HUES48 (cell line): ENCODE results near the gene CWH43.
"Not testable (repeated sequence)": the region's sequence is repeated elsewhere in the genome, so short reads cannot be mapped to it uniquely, and the experiment has no call there.

Experiments used
- H3K27ac ChIP-seq: one replicate; pipeline ENCODE4 v1.7.0; 2013; ENCODE audit warnings: low read depth, low read length, inconsistent platforms
- H3K27me3 ChIP-seq: 2 replicates; pipeline ENCODE4 v1.6.1; 2013; ENCODE audit warnings: mild to moderate bottlenecking, low read length; ENCODE audit not compliant: control insufficient read depth, insufficient read depth
- H3K36me3 ChIP-seq: 2 replicates; pipeline ENCODE4 v1.6.1; 2013; ENCODE audit warnings: low read length; ENCODE audit not compliant: control insufficient read depth, insufficient read depth
- H3K4me1 ChIP-seq: 2 replicates; pipeline ENCODE4 v1.6.1; 2013; ENCODE audit warnings: mild to moderate bottlenecking, low read length; ENCODE audit not compliant: control insufficient read depth, insufficient read depth
- H3K4me3 ChIP-seq: 2 replicates; pipeline ENCODE4 v1.5.1; 2013; ENCODE audit warnings: mild to moderate bottlenecking, low read depth, low read length
- H3K9ac ChIP-seq: 2 replicates; pipeline ENCODE4 v1.6.1; 2013; ENCODE audit warnings: mild to moderate bottlenecking, low read depth, low read length, moderate library complexity
- H3K9me3 ChIP-seq: 2 replicates; pipeline ENCODE4 v1.6.1; 2013; ENCODE audit warnings: low read length; ENCODE audit not compliant: control insufficient read depth, insufficient read depth

Gene CWH43

GRCh38 chr4:49097071-49097470 lies 111.0 kb downstream of the CWH43 start:
- not testable (repeated sequence) for H3K4me1 ChIP-seq, H3K27me3 ChIP-seq, H3K27ac ChIP-seq, H3K9ac ChIP-seq, H3K36me3 ChIP-seq
- peaks cover 54% of the 10 kb centered on the region for H3K9me3 ChIP-seq
- H3K4me3 ChIP-seq: peak overlapping the region; percentile 7; the same call in 1 of the 2 replicates

GRCh38 chr4:49097505-49097904 lies 111.4 kb downstream of the CWH43 start:
- not testable (repeated sequence) for H3K9ac ChIP-seq, H3K36me3 ChIP-seq, H3K27ac ChIP-seq, H3K27me3 ChIP-seq, H3K4me1 ChIP-seq
- Histone ChIP-seq H3K9me3 (peaks cover 52% of the 10 kb centered on the region), H3K4me3 (peak overlapping the region; percentile 7; the same call in 1 of the 2 replicates)

GRCh38 chr4:49098034-49098759 lies 112.1 kb downstream of the CWH43 start:
- Histone ChIP-seq H3K9me3 (peaks cover 52% of the 10 kb centered on the region), H3K4me3 (peak overlapping the region; percentile 10; the same call in 1 of the 2 replicates)
- H3K4me1 ChIP-seq, H3K9ac ChIP-seq, H3K36me3 ChIP-seq, H3K27ac ChIP-seq, H3K27me3 ChIP-seq: not testable (repeated sequence)

- not testable (repeated sequence) for H3K27me3 ChIP-seq, H3K36me3 ChIP-seq, H3K27ac ChIP-seq, H3K9ac ChIP-seq, H3K4me1 ChIP-seq
- Histone ChIP-seq H3K4me3 (peak overlapping the region; percentile 19), H3K9me3 (peaks cover 70% of the 10 kb centered on the region)
Measured at GRCh38 chr4:49099831-49100444, 113.9 kb downstream of the CWH43 start.

GRCh38 chr4:49102344-49102898 lies 116.3 kb downstream of the CWH43 start:
- H3K36me3 ChIP-seq, H3K27ac ChIP-seq, H3K9ac ChIP-seq, H3K27me3 ChIP-seq, H3K4me1 ChIP-seq: not testable (repeated sequence)
- Histone ChIP-seq H3K4me3 (peak overlapping the region; percentile 8; the same call in 1 of the 2 replicates), H3K9me3 (peaks cover 75% of the 10 kb centered on the region)

- H3K27ac ChIP-seq, H3K9ac ChIP-seq, H3K4me1 ChIP-seq, H3K36me3 ChIP-seq, H3K27me3 ChIP-seq: not testable (repeated sequence)
- Histone ChIP-seq H3K4me3 (peak overlapping the region; percentile 36; the same call in 1 of the 2 replicates), H3K9me3 (peaks cover 75% of the 10 kb centered on the region)
Measured at GRCh38 chr4:49103436-49104136, 117.5 kb downstream of the CWH43 start.

GRCh38 chr4:49104231-49104930 lies 118.3 kb downstream of the CWH43 start:
- H3K27ac ChIP-seq, H3K27me3 ChIP-seq, H3K9ac ChIP-seq, H3K36me3 ChIP-seq, H3K4me1 ChIP-seq: not testable (repeated sequence)
- Histone ChIP-seq H3K4me3 (peak overlapping the region; percentile 36), H3K9me3 (peaks cover 69% of the 10 kb centered on the region)

- not testable (repeated sequence) for H3K9ac ChIP-seq, H3K4me1 ChIP-seq, H3K36me3 ChIP-seq, H3K27ac ChIP-seq, H3K27me3 ChIP-seq
- peak overlapping the region; percentile 36; the same call in 1 of the 2 replicates for H3K4me3 ChIP-seq
- H3K9me3 ChIP-seq: peaks cover 68% of the 10 kb centered on the region
Measured at GRCh38 chr4:49105248-49105904, 119.3 kb downstream of the CWH43 start.

- not testable (repeated sequence) for H3K27ac ChIP-seq, H3K27me3 ChIP-seq, H3K4me3 ChIP-seq, H3K36me3 ChIP-seq, H3K4me1 ChIP-seq, H3K9ac ChIP-seq
- peaks cover 85% of the 10 kb centered on the region for H3K9me3 ChIP-seq
Measured at GRCh38 chr4:49107262-49107661, 121.2 kb downstream of the CWH43 start.

- not testable (repeated sequence) for H3K9ac ChIP-seq, H3K36me3 ChIP-seq, H3K27ac ChIP-seq, H3K4me1 ChIP-seq, H3K27me3 ChIP-seq
- Histone ChIP-seq H3K9me3 (peaks cover 87% of the 10 kb centered on the region), H3K4me3 (peak overlapping the region; percentile 4)
Measured at GRCh38 chr4:49108183-49108978, 122.3 kb downstream of the CWH43 start.
